Gastroesophageal sphincter (tissue), 3 donors: Measurements from ENCODE around the gene ABCF1.

Experiments used
- CTCF ChIP-seq, 4 experiments: fragments of 200-600 bp in 2 of 4; fragments of 450-650 bp in 2 of 4; sonication (generic) in 1 of 4; IDR thresholded peaks; one replicate each; pipeline ENCODE4 v1.5.1; 2017 to 2019; ENCODE audit warnings: antibody characterized with exemption in 4 of 4, mild to moderate bottlenecking in 2 of 4, moderate library complexity in 2 of 4
- EP300 ChIP-seq: sonication (generic); formaldehyde crosslinking; IDR thresholded peaks from one replicate; pipeline ENCODE4 v1.6.1; 2017; ENCODE audit warnings: antibody characterized with exemption, mild to moderate bottlenecking

DNA sequence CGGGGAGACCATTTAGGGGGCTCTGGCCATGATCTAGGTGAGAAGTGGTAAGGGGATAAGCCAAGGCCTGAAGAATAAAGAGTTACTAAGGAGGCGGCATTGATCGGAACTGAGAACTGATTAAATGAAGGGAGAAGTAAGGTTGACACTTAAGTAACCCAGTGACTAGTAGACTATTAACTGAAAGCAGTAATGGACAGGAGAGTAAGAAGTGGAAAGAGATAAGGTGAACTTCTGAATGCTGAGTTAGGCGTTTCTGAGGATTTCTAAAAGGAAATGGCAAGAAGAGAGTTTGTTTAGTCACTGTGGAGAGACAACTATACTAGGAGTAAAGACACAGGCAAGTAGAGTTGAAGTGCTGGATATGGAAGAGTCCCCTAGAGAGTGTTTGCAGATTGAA is 1.9 kb downstream of the ABCF1 start:
- TF ChIP-seq CTCF (IDR thresholded peaks at IDR 0.05) = no peak
- no peak for TF ChIP-seq EP300
